DMS79 treated with DMSO at 0.1 percent for 48 hours (cell line): ENCODE data around the gene DLGAP1.
"Not testable (repeated sequence)": the region's sequence is repeated elsewhere in the genome, so short reads cannot be mapped to it uniquely, and the experiment has no call there.

ENCODE experiments used
- DNase-seq: peaks from one replicate; lab custom pipeline; 2025; lab: John Stamatoyannopoulos, UW

DLGAP1 gene

DNA sequence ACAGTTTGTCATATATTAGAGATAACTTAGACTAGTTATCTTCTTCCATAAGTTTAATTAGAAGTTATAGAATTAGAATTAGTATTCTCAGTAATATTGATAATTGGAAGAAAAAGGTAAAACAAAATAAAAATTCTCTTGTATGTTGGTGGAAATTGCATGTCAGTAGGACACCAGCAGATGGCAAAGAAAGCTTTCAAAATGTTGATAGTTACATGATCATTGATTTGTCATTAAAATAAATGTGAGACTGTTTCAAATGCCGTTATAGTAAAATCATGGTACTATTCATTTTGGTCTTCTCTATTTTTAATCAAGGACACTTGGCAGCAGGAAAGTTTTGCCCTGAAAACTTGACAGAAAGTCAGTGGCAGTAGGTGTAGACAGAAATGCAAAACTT, 734.9 kb downstream of the DLGAP1 start:
- DNase-seq = peak; percentile 63

DNA sequence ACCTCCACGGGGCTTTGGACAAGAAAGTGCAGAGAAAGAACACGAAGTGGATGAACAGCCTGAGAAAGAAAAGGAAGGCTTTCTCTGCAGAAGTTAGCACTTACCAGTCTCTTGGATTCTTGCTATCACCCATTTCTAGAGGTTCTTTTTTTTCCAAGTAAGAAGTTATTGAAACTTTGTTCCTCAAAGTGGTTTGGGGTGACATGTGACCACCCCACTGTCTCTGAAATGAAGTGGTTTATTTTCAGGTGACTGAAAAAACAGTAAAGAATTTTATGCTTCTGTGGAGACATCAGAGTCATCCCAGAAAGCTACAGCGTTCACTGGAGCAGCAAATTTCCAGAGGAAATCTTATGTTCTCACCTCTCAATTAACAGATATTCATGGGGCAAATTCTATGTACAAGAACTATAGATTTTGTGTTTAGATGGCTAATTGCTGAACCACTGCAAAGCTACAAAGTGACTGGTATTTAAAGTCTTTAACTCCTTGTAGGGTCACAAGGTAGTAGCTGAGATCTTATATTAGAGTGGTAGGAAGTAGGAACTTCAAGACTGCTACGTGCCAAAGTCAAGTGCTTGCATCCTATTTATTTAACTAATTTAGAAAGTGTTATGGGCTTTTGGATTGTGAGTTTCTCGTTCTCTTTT, 737.6 kb downstream of the DLGAP1 start:
- DNase-seq = peak; percentile 96

DNA sequence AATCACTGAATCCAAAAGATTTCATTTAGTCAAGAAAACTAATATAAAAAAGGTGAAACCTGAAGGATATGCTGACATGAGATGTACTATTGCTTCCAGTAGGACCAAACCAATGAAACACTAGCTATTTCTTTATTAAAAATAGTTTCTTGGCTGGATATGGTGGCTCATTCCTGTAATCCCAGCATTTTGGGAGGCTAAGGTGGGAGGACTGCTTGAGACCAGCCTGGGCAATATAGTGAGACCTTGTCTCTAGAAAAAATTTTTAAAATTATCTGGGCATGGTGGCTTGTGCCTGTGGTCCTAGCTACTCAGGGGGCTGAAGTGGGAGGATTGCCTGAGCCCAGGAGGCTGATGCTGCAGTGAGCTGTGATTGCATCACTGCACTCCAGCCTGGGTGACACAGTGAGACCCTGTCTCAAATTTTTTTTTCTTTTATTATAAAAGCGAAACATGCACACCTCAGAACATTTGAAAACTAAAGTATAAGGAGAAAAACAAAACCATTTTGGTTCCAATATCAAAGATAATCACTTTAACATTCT, 738.9 kb downstream of the DLGAP1 start:
- peak; percentile 93 for DNase-seq

DNA sequence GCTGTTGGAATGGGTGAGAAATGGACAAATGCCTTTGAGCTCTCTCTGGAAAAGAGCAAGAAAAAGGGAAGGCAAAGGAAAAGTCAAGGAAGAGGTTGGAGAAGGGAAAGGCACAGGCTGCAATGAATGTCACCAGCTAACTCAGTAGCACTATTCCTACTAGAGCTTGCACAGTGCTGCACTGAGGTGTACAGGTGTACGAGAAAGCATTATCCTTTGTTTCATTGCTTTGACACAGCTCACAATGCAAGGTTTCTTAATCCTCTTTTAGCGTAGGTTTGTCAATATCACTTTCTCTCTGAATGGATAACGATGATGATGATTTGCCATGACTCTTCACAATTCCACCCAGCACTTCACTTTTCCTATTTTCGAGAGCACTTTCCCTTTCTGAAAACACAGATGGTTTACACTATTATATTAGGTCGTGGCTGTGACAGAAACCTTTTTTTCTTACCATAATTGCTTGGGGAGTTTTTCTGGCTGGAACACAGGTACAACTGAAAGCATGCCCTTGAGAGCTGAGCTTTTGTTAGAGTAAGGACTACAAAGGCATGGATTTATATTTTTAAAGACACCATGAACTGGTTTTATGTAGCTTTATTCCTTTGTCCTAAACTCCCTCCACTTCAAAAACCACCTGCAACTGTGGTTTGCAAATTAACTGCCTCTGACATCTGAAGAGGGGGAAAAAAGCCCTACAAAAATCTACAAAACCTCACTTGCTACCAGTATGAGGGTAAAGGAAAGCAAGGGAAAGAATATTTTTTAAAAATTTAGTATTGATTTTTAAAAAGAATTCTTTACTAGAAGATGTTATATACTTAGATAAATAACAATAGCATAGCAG, 739.7 kb downstream of the DLGAP1 start:
- peak; percentile 100 for DNase-seq

DNA sequence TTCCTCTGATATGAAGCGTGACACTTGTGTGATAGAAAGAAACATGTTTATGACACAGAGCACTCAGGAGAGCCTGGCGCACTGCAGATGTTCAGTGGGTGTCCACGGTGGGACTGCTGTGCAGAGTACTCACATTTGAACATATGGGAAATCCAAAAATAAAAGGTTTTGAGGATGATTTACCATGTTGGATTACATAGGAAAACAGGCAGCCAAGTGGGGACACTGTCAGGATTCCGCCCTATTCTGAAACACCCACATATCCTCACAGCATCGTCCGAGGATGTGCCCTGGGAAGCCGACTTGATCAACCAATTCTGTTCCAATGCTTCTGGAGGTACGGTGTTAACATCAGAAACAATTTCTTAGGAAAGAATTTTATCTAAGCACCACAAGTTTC, 741.4 kb downstream of the DLGAP1 start:
- no peak for DNase-seq

DNA sequence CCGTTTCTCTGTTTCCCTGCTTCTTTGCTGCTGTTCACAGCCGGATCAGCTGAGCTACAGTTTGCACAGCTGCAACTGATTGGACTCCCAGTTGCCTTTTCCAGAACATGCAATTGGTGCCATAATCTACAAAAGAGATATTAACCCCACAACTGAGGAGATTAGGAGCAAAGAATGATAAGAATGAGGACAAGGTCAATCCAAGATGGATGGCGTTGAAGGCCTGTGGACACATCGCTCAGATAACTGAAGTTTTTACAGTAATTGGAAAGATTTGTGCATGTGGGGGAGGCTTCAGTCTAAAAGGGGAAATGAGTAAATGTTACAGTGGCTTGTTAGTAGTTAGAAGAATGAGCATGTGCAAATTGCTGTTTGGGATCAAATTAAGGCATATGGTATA, 741.9 kb downstream of the DLGAP1 start:
- DNase-seq = no peak

DNA sequence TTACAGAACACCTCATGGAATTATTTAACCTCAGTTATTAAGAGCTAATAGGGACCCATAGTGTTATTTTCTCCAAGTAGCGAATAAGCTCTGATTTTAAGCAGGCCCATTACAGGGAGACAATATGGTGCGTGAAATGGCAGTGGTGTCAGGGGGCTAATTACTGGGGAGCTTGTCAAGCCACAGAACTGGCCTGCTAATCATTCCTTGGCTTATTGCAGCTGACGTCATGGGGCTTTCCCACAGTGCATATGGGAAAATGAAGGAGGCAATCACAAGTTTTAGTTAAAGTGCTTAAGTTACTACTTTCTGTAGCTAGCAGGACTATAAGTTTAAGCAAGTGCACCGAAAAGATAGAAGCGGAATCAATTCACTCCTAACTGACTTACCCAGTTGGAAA, 742.6 kb downstream of the DLGAP1 start:
- DNase-seq = no peak

DNA sequence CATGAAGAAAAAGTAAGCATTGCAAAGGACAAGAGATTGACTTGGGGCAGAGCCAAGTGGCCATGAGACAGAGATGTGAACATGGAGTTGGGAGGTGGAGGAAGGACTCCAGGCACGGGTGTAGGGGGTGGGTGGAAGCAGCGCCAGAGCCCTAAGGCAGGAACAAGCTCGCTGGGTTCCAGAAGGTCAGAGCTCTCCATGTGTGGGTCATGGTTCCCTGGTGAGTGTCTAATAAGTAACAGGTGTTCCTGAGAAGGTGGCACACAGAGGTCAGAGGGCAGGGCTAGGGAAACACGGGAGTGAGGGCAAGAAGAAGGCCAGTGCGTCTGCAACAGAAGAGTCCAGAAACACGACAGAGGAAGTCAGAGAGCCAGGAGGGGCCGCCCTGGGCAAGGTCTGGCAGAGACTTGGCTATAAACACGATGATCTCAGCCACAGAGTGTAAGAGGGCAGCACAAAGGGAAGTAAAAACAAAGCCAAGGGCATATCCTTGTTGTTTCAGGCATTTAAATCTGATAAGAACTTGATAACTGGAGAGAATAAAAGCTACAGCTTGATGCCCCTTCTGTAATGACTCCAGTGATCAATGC, 744.3 kb downstream of the DLGAP1 start:
- peak; percentile 93 for DNase-seq

DNA sequence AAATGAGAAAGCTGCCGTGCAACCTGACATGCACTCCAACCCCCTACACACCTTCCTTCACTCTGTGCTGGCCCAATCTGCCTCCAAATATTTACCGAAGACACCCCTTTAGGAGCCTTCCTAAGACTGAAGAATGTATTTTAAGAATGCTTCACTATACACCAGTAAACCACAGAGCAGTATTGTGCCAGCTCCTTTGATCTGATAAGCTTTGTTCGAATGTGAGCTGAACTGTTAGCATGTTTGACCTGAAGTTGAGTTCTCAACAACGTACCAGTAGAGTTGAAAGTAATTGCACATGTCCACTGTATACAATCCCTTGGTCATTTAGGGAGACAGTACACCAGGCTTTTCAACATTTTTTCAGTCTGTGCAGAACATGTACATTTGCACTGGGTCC, 745.9 kb downstream of the DLGAP1 start:
- DNase-seq = peak; percentile 92

DNA sequence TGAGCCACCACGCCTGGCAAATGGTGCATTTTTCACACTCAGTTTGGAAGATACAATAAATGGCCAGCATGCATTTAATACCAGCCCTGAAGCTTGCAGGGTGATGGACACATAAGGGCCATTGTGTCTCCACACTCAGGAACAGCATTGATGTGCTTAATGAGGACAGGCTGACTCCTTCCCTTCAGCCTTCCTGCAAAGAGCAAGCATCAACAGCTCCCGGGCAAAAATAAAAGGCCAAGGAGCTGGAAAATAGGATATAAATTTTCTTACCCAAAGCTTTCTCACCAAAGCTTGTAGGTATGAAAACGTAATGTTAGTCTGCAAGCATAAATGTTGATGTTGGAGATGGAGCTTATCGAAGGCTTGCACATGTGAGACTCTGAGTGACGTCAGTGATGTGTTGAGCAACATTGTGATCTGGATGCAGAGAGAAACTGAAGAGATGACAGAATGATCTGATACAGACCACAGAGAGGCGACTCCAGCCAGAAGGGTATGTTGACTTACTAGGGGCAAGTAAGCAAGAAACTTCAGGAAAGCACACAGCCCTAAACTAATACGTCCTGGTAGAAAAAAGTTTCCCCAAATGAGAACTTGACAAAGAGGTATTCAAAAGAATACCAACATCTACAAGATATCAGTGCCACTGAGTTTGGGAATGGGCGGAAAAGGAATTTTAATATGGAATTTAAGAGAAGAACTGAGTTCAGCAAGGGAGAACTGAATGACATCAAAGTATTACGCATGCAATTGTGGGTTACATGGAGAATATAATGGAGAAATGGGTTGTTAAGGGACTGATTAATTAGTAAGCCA, 748.6 kb downstream of the DLGAP1 start:
- no peak for DNase-seq

DNA sequence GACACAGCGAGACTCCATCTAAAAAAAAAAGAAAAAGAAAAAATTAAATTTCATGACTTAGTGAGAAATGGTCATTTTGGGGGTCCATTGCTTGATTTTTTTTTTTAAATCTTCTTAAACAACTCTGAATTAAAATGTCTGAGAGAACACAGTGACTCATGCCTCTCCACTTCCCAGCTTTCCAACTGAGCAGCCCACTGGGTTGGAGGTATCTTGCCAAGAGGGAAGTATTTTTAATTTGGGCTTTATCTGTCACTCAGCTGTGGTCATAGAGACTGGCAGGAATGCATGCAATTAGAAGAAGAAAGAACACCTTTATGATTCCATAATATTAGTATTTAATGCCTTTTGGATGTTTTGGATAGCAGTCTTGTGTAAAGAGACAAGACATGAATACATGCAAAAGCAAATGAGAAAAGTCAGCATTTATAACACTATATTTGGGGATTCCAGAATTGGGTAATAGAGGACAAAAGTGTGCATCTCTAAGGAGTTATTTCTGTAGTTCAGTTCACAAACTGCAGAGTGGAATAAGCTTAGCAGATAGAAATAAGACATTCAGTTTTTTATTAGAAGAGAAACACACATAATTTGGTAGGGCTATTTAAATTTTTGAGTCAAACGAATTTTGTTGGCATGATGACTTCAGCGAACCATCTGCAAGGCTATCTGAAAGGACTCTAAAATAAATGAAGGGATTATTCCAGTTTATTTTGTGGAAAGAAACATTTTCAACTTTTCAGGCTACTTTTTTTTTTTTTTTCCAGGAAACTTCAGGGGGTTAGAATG, 750.4 kb downstream of the DLGAP1 start:
- DNase-seq = peak; percentile 36

DNA sequence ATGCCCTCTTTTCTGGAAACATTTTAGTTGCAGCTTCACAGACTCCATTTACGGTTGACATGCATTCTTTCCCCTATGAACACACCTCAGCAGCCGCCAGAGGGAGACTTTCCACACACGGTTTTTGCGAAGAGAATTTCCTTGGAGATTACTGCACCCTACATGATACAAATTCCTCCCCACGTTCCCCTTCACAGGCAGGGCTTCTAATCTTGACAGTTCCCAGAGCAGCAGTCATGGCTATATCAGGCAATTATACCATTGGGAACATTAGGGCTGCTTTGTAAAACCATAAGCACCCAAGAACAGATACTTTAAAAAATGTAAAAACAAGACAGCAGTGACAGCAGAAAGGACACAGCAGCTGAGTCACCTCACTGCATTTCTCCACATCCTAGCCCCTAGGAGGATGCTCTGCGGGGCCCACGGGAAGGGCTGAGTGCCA, 751.4 kb downstream of the DLGAP1 start:
- no peak for DNase-seq

DNA sequence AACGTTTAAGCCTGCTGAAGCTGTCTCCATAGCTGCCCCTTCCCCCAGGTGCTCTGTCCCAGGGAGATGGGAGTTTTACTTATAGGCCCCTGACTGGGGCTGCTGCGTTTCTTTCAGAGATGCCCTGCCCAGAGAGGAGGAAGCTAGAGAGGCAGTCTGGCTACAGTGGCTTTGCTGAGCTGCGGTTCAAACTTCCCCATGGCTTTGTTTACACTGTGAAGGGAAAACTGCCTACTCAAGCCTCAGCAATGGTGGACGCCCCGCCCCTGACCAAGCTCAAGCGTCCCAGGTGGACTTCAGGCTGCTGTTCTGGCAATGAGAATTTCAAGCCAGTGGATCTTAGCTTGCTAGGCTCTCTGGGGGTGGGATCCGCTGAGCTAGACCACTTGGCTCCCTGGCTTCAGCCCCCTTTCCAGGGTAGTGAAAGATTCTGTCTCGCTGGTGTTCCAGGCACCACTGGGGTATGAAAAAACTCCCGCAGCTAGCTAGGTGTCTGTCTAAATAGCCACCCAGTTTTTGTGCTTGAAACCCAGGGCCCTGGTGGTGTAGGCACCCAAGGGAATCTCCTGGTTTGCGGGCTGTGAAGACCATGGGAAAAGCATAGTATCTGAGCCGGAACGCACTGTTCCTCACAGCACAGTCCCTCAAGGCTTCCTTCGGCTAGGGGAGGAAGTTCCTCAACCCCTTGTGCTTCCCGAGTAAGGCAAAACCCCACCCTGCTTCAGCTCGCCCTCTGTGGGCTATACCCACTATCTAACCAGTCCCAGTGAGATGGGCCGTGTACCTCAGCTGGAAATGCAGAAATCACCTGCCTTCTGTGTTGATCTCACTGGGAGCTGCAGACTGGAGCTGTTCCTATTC, 755.2 kb downstream of the DLGAP1 start:
- not testable (repeated sequence) for DNase-seq

DNA sequence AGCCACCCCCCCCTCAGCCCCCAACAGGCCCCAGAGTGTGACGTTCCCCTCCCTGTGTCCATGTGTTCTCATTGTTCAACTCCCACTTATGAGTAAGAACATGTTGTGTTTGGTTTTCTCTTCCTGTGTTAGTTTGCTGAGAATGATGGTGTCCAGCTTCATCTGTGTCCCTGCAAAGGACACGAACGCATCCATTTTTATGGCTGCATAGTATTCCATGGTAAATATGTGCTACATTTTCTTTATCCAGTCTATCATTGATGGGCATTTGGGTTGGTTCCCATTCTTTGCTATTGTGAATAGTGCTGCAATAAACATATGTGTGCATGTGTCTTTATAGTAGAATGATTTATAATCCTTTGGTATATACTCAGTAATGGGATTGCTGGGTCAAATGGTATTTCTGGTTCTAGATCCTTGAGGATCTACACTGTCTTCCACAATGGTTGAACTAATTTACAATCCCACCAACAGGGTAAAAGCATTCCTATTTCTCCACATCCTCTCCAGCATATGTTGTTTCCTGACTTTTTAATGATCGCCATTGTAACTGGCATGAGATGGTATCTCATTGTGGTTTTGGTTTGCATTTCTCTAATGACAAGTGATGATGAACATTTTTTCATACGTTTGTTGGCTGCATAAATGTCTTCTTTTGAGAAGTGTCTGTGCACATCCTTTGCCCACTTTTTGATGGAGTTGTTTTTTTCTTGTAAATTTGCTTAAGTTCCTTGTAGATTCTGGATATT, 760.9 kb downstream of the DLGAP1 start:
- DNase-seq = not testable (repeated sequence)

DNA sequence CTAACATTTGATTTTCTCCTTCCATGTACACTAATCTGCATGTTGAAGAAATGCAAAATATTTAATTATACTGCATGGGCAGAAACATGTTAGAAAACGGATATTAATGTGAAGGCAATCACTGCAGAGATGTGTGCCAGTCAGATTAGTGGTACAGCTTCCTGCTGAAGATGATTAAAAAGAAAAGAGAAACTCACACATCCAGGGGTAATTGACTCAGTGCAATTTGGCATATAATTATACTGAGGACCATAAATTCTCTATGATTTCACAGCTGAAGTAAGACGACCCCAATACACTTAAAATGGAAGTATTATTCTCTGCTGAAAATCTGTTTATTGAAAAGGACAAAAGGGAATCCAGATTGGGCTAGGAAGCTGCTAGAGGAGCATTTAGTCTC, 761.7 kb downstream of the DLGAP1 start:
- DNase-seq = peak; percentile 45

DNA sequence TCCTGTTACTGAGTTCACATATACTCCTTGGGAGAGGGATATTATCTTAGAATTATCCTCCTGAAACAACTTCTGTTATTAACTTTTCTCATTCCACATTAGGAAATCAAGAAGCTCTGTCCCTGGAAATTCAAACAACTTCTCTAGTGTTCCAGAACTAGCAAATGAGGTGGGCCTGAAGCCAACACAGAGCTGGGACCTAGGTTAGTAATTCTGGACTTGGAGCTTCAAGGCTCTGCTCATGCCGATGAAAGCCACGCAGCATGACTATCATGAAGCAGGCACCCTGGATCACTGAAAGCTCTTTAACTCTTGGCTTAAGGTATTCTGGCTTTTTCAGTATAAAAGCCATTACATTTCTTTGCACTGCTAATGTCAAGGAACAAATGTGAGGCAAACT, 762.4 kb downstream of the DLGAP1 start:
- no peak for DNase-seq

DNA sequence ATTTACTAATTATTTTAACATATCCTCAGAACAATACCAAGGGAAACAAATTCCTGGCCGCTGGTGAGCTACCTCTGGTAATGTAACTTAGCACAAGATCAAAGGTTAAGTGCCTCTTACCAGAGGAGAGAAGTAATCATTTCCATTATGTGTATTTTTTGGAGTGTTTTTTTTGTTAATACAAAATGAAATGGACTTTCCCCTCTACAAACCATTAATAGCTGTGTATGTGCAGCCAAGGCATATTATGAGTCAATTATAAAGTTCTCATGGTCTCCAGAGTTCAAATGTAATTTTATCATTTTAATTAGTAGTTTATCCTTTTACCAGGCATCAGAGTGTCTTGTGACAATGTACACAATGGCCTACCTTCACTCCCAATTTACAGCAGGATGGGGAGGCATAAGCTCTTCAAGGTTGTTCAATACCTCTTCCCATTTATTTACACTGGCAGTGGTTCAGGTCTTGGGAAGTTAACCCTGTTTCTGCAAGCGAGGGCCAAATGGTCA, 762.9 kb downstream of the DLGAP1 start:
- DNase-seq = peak; percentile 100

DNA sequence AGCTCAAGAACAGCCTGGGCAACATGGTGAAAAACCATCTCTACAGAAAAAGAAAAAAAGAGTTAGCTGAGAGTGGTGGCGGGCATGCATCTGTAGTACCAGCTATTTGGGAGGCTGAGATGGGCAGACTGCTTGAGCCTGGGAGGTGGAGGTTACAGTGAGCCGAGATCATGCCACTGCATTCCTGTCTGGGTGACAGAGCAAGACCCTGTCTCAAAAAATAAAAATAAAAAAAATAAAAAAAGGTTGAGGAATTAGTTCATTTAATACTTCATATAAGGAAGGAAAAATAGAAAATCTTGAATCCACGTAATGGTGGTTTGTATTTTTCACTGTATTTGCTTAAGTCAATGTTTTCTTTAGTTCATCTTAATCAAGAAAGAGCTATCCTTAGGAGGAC, 763.4 kb downstream of the DLGAP1 start:
- DNase-seq = peak; percentile 89

DNA sequence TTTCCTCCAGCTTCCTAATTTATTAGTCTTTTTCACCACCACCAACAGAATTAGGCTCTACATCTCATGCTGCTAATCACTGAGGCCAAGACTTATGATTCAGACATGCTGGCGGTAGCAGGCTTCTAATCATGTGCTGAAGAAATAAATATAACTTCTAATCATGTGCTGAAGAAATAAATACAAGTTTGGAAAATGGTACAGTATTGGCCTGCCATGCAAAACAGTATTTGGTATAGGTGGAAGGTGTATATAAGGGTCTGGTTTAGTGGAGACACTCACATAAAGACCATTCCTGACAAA, 764.4 kb downstream of the DLGAP1 start:
- DNase-seq = no peak
